CD8-positive, alpha-beta memory T cell (primary cell): ENCODE measurements around the gene AGRP. TPM values are rescaled to one million over a fixed set of nuclear protein-coding genes. Genes with fewer than 3 reads are reported as not detected.
A peak's percentile ranks its signal among the peaks of the same experiment; 100 is the strongest.

Experiments used
- CTCF ChIA-PET: fragments of 350-600 bp; sonication (Branson Sonifier 250); formaldehyde crosslinking; loops from one replicate; lab custom pipeline; 2021; ENCODE audit warnings: antibody characterized with exemption; lab: Charles Lee
- POLR2A ChIA-PET: fragments of 350-600 bp; sonication (Branson Sonifier 250); formaldehyde crosslinking; loops from one replicate; lab custom pipeline; 2021; ENCODE audit warnings: antibody characterized with exemption; lab: Charles Lee
- DNase-seq, 5 donors: peaks; one replicate each; pipeline versions ENCODE4 v3.0.0 to v3.0.0-alpha.2; 2020 to 2022; ENCODE audit warnings: mixed read lengths in 1 of 5
- H3K27ac ChIP-seq: one replicate; pipeline ENCODE4 v1.7.0; 2013; ENCODE audit warnings: low read depth, mild to moderate bottlenecking, low read length, moderate library complexity
- H3K27me3 ChIP-seq: 2 replicates; pipeline ENCODE4 v1.7.0; 2013; ENCODE audit warnings: low read length, mild to moderate bottlenecking; ENCODE audit not compliant: insufficient read depth, poor library complexity, severe bottlenecking
- H3K36me3 ChIP-seq: 2 replicates; pipeline ENCODE4 v1.7.0; 2013; ENCODE audit warnings: mild to moderate bottlenecking, low read length, moderate library complexity; ENCODE audit not compliant: insufficient read depth
- H3K4me1 ChIP-seq: 2 replicates; pipeline ENCODE4 v1.7.0; 2013; ENCODE audit warnings: mild to moderate bottlenecking, low read length, moderate library complexity; ENCODE audit not compliant: insufficient read depth
- H3K4me3 ChIP-seq: 2 replicates; pipeline ENCODE4 v1.7.0; 2013; ENCODE audit warnings: mild to moderate bottlenecking, low read length
- H3K9me3 ChIP-seq: 2 replicates; pipeline ENCODE4 v1.7.0; 2013; ENCODE audit warnings: mild to moderate bottlenecking, low read length
- H3K27ac Mint-ChIP-seq, 8 donors: one replicate each; pipeline ENCODE4 v1.8.0; 2020 to 2021; ENCODE audit warnings: mixed read lengths in 8 of 8, mild to moderate bottlenecking in 6 of 8, inconsistent platforms in 3 of 8, moderate library complexity in 3 of 8
- H3K27me3 Mint-ChIP-seq, 2 donors: one replicate each; pipeline ENCODE4 v1.8.0; 2020 to 2021; ENCODE audit warnings: mixed read lengths in 2 of 2, mild to moderate bottlenecking in 1 of 2, moderate library complexity in 1 of 2
- H3K36me3 Mint-ChIP-seq, 3 donors: one replicate each; pipeline ENCODE4 v1.8.0; 2020 to 2021; ENCODE audit warnings: mixed read lengths in 3 of 3, inconsistent platforms in 1 of 3, mild to moderate bottlenecking in 1 of 3
- H3K4me1 Mint-ChIP-seq, 3 donors: one replicate each; pipeline ENCODE4 v1.8.0; 2020 to 2021; ENCODE audit warnings: mixed read lengths in 3 of 3, inconsistent platforms in 1 of 3, mild to moderate bottlenecking in 1 of 3
- H3K4me3 Mint-ChIP-seq, 7 donors: one replicate each; pipeline ENCODE4 v1.8.0; 2020 to 2021; ENCODE audit warnings: mixed read lengths in 7 of 7, mild to moderate bottlenecking in 6 of 7, moderate library complexity in 4 of 7, inconsistent platforms in 2 of 7
- H3K9me3 Mint-ChIP-seq, 5 donors: one replicate each; pipeline ENCODE4 v1.8.0; 2020 to 2022; ENCODE audit warnings: mixed read lengths in 5 of 5, mild to moderate bottlenecking in 3 of 5, moderate library complexity in 2 of 5, inconsistent platforms in 1 of 5
- polyA plus RNA-seq: library from polyadenylated mRNA; unstranded; fragments of 300-500 nt; fragmentation: Illumina TruSeq; gene quantifications from one replicate; pipeline ENCODE4 v1.2.3, GENCODE V29; 2021
- total RNA-seq, 2 experiments: library from RNA; stranded (reverse); gene quantifications; one replicate each; pipeline ENCODE4 v1.2.3, GENCODE V29; 2021

AGRP gene
- total and polyA plus RNA-seq, 3 experiments from 2014 or later = not detected

GRCh38 chr16:67481561-67482232 lies 1.6 kb downstream of the AGRP start:
- H3K36me3 Mint-ChIP-seq = peaks cover 0 to 38% (median 0%) of the 10 kb centered on the region in 3 donors
- no peaks in the 10 kb centered on the region for H3K27me3 ChIP-seq
- no peaks in the 10 kb centered on the region for H3K9me3 Mint-ChIP-seq
- H3K36me3 ChIP-seq = peaks cover 16% of the 10 kb centered on the region
- peaks cover 28% of the 10 kb centered on the region for H3K4me1 ChIP-seq
- H3K4me3 ChIP-seq = peak overlapping the region; percentile 83
- ChIA-PET POLR2A (interaction anchor here (0.5 to 1.8 kb wide), 8 partner anchors 32 to 702 kb away, joined by 3 to 9 read pairs (median 5); partner anchors contain the start of genes ACD, CARMIL2, CTCF and RANBP10), CTCF (interaction anchor here (0.7 to 6.3 kb wide), 26 partner anchors 9 to 332 kb away, joined by 3 to 94 read pairs (median 4); partner anchors contain the start of genes ACD, CARMIL2 and HSD11B2)
- peaks cover 40 to 66% (median 43%) of the 10 kb centered on the region in 3 donors for H3K4me1 Mint-ChIP-seq
- peak overlapping the region; percentile 96 to 100 (median 100) for H3K4me3 Mint-ChIP-seq
- H3K27me3 Mint-ChIP-seq = peaks cover 0 to 2% of the 10 kb centered on the region in 2 donors
- H3K27ac ChIP-seq = peak overlapping the region; percentile 98
- peak overlapping the region; percentile 96 to 100 (median 99) for H3K27ac Mint-ChIP-seq
- no peaks in the 10 kb centered on the region for H3K9me3 ChIP-seq
- DNase-seq = peak in 3 of 5 donors; percentile 19 to 43 (median 36)

GRCh38 chr16:67480833-67481560 lies 2.4 kb downstream of the AGRP start, which contains the start of gene ATP6V0D1:
Gene ATP6V0D1, minus strand, starts transcription at chr16:67481157. Its CDS starts 71 bp downstream, at chr16:67481086.
- H3K4me3 ChIP-seq = peak within 1 kb of the TSS; percentile 96
- H3K9me3 ChIP-seq = no peaks in the 10 kb centered on the region
- peak within 1 kb of the TSS; percentile 96 to 100 (median 99) for H3K27ac Mint-ChIP-seq
- peaks cover 28% of the 10 kb centered on the region for H3K4me1 ChIP-seq
- H3K4me3 Mint-ChIP-seq = peak within 1 kb of the TSS; percentile 96 to 100 (median 100)
- peaks cover 45 to 72% (median 47%) of the 10 kb centered on the region in 3 donors for H3K4me1 Mint-ChIP-seq
- peak; percentile 98 to 99 (median 99) for DNase-seq
- peak within 1 kb of the TSS; percentile 98 for H3K27ac ChIP-seq
- H3K36me3 ChIP-seq = peaks cover 11% of the 10 kb centered on the region
- peaks cover 0 to 44% (median 0%) of the 10 kb centered on the region in 3 donors for H3K36me3 Mint-ChIP-seq
- no peaks in the 10 kb centered on the region for H3K27me3 ChIP-seq
- peaks cover 0 to 2% of the 10 kb centered on the region in 2 donors for H3K27me3 Mint-ChIP-seq
- ChIA-PET POLR2A (interaction anchor here (0.5 to 1.8 kb wide), 13 partner anchors 33 to 703 kb away, joined by 3 to 9 read pairs (median 4); partner anchors contain the start of genes ACD, CARMIL2, CTCF and RANBP10), CTCF (interaction anchor here (0.7 to 6.3 kb wide), 27 partner anchors 10 to 332 kb away, joined by 3 to 94 read pairs (median 4); partner anchors contain the start of genes ACD, CARMIL2 and HSD11B2)
- H3K9me3 Mint-ChIP-seq = no peaks in the 10 kb centered on the region

DNA sequence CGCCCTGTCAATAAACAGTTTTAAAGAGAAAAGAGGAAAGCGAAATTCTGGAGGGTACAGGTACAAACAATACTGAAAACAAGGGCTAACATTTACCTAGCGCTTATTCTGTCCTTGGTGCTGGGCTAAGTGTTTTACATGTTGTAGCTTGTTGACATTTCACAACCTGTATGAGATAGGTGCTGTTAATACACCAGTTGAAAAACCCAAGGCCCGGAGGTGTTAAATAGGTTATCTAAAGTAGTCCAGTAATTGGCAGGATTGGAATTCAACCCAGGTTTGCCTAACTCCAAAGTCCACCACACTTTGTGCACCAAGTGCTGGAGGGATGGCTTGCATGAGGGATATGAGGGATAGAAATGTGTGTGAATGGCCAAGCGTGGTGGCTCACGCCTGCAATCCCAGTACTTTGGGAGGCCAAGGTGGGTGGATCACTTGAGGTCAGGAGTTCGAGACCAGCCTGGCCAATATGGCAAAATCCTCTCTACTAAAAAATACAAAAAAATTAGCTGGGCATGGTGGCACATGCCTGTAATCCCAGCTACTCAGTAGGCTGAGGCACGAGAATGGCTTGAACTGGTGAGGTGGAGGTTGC lies 5.3 kb downstream of the AGRP start:
- no peaks in the 10 kb centered on the region for H3K9me3 Mint-ChIP-seq
- no peak for DNase-seq
- CTCF ChIA-PET = interaction anchor here (0.7 kb wide), 1 partner anchor 37 kb away, joined by 3 read pairs; no protein-coding TSS in a partner anchor
- Histone ChIP-seq H3K27me3 (no peaks in the 10 kb centered on the region), H3K4me3 (no peak overlapping the region), H3K9me3 (no peaks in the 10 kb centered on the region), H3K36me3 (no peaks in the 10 kb centered on the region), H3K27ac (no peak overlapping the region), H3K4me1 (peaks cover 24% of the 10 kb centered on the region)
- peaks cover 0 to 2% of the 10 kb centered on the region in 2 donors for H3K27me3 Mint-ChIP-seq
- H3K4me3 Mint-ChIP-seq = peak overlapping the region in 4 of 7 donors; percentile 44 to 73 (median 58)
- peaks cover 52 to 81% (median 59%) of the 10 kb centered on the region in 3 donors for H3K4me1 Mint-ChIP-seq
- peaks cover 0 to 42% (median 6%) of the 10 kb centered on the region in 3 donors for H3K36me3 Mint-ChIP-seq
- peak overlapping the region in 5 of 8 donors; percentile 13 to 78 (median 74) for H3K27ac Mint-ChIP-seq
- POLR2A ChIA-PET = no interaction called here

DNA sequence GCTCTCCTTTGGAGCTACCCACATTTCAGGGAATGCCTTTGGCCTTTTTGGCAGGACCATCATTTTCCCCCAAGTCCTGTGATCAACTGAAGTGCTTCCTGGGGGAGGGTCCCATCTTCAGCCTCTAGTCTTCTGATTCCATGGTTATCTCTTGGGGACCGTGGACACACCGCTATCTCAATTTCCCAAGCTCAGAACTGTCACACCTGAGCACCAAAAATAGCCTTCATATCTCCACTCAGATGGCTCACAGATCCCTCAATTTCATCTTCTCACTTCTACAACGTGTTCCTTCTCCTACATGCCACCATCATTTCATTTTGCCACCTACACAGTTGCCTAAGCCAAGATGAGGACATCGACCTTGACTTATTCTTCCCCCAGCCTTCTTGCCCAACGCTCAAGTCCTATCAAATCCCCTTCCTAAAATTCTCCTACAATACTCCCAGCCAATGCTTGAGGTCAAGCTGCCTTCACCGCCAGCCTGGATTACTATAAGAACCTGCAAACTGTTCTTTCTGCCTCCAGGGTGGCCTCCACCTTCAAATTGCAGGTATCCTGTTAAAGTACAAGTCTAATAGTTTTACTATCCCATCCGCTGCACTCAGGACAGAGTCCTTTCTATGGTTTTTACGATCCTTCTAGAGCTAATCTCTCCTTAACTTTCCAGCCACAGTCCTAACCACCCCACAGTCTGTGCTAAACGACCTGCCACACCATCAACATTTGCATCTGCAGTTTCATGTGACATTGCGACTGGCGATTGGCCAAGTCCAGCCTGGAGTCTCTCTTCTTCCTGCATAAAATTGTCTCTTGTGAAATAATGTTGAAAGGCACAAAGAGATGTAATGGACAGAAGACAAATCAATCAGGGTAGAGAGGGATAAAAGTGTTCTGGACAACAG lies 8.5 kb downstream of the AGRP start:
- Histone ChIP-seq H3K4me1 (peaks cover 5% of the 10 kb centered on the region), H3K9me3 (no peaks in the 10 kb centered on the region), H3K27me3 (no peaks in the 10 kb centered on the region), H3K27ac (no peak overlapping the region), H3K36me3 (no peaks in the 10 kb centered on the region), H3K4me3 (no peak overlapping the region)
- POLR2A ChIA-PET = no interaction called here
- Mint-ChIP-seq H3K36me3 (peaks cover 0 to 30% (median 6%) of the 10 kb centered on the region in 3 donors), H3K9me3 (no peaks in the 10 kb centered on the region), H3K4me3 (no peak overlapping the region), H3K4me1 (peaks cover 53 to 78% (median 69%) of the 10 kb centered on the region in 3 donors), H3K27ac (peak overlapping the region in 3 of 8 donors; percentile 18 to 70 (median 19)), H3K27me3 (no peaks in the 10 kb centered on the region)
- CTCF ChIA-PET = interaction anchor here (2.3 kb wide), 1 partner anchor 46 kb away, joined by 7 read pairs; no protein-coding TSS in a partner anchor
- no peak for DNase-seq

GRCh38 chr16:67471758-67472384 lies 11.5 kb downstream of the AGRP start:
- ChIA-PET CTCF (no interaction called here), POLR2A (no interaction called here)
- Histone ChIP-seq H3K9me3 (no peaks in the 10 kb centered on the region), H3K4me3 (no peak overlapping the region), H3K36me3 (no peaks in the 10 kb centered on the region), H3K27me3 (no peaks in the 10 kb centered on the region), H3K27ac (no peak overlapping the region), H3K4me1 (no peaks in the 10 kb centered on the region)
- Mint-ChIP-seq H3K4me1 (peaks cover 48 to 72% (median 62%) of the 10 kb centered on the region in 3 donors), H3K27ac (peak overlapping the region in 2 of 8 donors; percentile 33 to 63), H3K9me3 (no peaks in the 10 kb centered on the region), H3K27me3 (no peaks in the 10 kb centered on the region), H3K4me3 (no peak overlapping the region), H3K36me3 (peaks cover 0 to 28% (median 6%) of the 10 kb centered on the region in 3 donors)
- no peak for DNase-seq

DNA sequence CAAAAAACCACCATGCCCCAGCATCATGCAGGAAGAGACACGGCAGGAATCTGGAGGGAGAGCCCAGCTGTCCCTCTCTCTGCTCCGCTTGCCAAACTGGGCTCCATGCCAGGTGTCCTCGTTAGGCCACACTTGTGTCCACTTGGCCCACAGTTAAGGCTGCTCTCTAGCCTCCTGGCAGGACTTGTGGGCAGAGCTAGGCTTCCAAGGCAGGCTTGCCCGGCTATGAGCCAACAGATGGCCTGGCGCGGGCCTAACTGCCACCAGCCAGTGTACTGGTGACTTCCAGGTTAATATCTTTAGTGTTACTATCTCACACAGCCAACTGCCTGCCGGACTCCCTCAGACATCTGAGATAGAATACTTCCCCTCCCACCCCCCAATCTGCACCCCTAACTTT lies 13.0 kb downstream of the AGRP start:
- ChIA-PET POLR2A (no interaction called here), CTCF (no interaction called here)
- H3K9me3 ChIP-seq = no peaks in the 10 kb centered on the region
- H3K27me3 ChIP-seq = no peaks in the 10 kb centered on the region
- Mint-ChIP-seq H3K36me3 (peaks cover 0 to 18% (median 6%) of the 10 kb centered on the region in 3 donors), H3K4me3 (no peak overlapping the region), H3K27me3 (no peaks in the 10 kb centered on the region), H3K4me1 (peaks cover 53 to 76% (median 67%) of the 10 kb centered on the region in 3 donors), H3K9me3 (no peaks in the 10 kb centered on the region), H3K27ac (no peak overlapping the region)
- no peak for DNase-seq
- no peaks in the 10 kb centered on the region for H3K36me3 ChIP-seq
- H3K27ac ChIP-seq = no peak overlapping the region
- no peak overlapping the region for H3K4me3 ChIP-seq
- H3K4me1 ChIP-seq = peaks cover 6% of the 10 kb centered on the region
